NB4 (cell line): ENCODE data around the gene PODN.

Experiments used
- DNase-seq: peaks from one replicate; pipeline ENCODE4 v3.0.0; 2010; ENCODE audit warnings: low read depth
- H3K4me3 ChIP-seq: one replicate; pipeline ENCODE4 v1.5.1; 2011; ENCODE audit warnings: mild to moderate bottlenecking, low read depth, low read length, moderate library complexity
- CTCF ChIP-seq: IDR thresholded peaks from one replicate; pipeline ENCODE4 v1.5.1; 2012; ENCODE audit warnings: low read depth, low read length
- MAX ChIP-seq: IDR thresholded peaks from 2 replicates; pipeline ENCODE4 v1.6.1; 2011; ENCODE audit warnings: low read depth, low read length
- MYC ChIP-seq: IDR thresholded peaks from 2 replicates; pipeline ENCODE4 v1.6.1; 2011; ENCODE audit warnings: low read depth, low read length
- POLR2A ChIP-seq: IDR thresholded peaks from 2 replicates; pipeline ENCODE4 v1.6.1; 2011; ENCODE audit warnings: mild to moderate bottlenecking; ENCODE audit not compliant: insufficient read length; ENCODE audit errors: extremely low read depth

The PODN gene

GRCh38 chr1:53047737-53048736, 14.0 kb upstream of the PODN start:
- no peak overlapping the region for H3K4me3 ChIP-seq
- DNase-seq, result no peak
- TF ChIP-seq CTCF (no peak), MYC (no peak), MAX (no peak), POLR2A (no peak)

- no peak for TF ChIP-seq CTCF
- no peak for TF ChIP-seq POLR2A
- TF ChIP-seq MYC, result no peak
- no peak for TF ChIP-seq MAX
- H3K4me3 ChIP-seq, result no peak overlapping the region
- DNase-seq, result no peak
Observed at GRCh38 chr1:53048960-53049573, 12.9 kb upstream of the PODN start.

GRCh38 chr1:53049574-53049967, 12.4 kb upstream of the PODN start:
- H3K4me3 ChIP-seq, result no peak overlapping the region
- TF ChIP-seq MAX, result no peak
- no peak for TF ChIP-seq CTCF
- TF ChIP-seq MYC, result no peak
- TF ChIP-seq POLR2A, result no peak
- DNase-seq, result no peak

- no peak for DNase-seq
- no peak for TF ChIP-seq MAX
- TF ChIP-seq CTCF, result no peak
- TF ChIP-seq POLR2A, result no peak
- no peak for TF ChIP-seq MYC
- no peak overlapping the region for H3K4me3 ChIP-seq
Observed at GRCh38 chr1:53050310-53050709, 11.7 kb upstream of the PODN start.

GRCh38 chr1:53051676-53052075, 10.3 kb upstream of the PODN start:
- no peak overlapping the region for H3K4me3 ChIP-seq
- DNase-seq, result no peak
- TF ChIP-seq MYC (no peak), MAX (no peak), CTCF (no peak), POLR2A (no peak)
